HEK293T (cell line): ENCODE data around the gene CPNE4.

Source experiments
- CTCF ChIA-PET: fragments of 350-600 bp; formaldehyde crosslinking; extraction: SDS; loops from one replicate; lab custom pipeline; 2021; ENCODE audit warnings: antibody characterized with exemption, inconsistent platforms; lab: Yijun Ruan, JAX
- POLR2A ChIA-PET: fragments of 350-600 bp; formaldehyde crosslinking; extraction: SDS; loops from one replicate; lab custom pipeline; 2020; ENCODE audit warnings: antibody characterized with exemption, inconsistent platforms; lab: Yijun Ruan, JAX
- DNase-seq: peaks from one replicate; pipeline ENCODE4 v3.0.0; 2012; ENCODE audit warnings: mixed read lengths; ENCODE audit errors: extremely low spot score
- ARNT ChIP-seq: fragments of 450-650 bp; IDR thresholded peaks from 2 replicates; pipeline ENCODE4 v1.6.1; 2017; ENCODE audit warnings: mild to moderate bottlenecking
- BHLHE40 ChIP-seq: fragments of 450-650 bp; IDR thresholded peaks from 2 replicates; pipeline ENCODE4 v1.6.1; 2016; ENCODE audit warnings: mild to moderate bottlenecking, moderate library complexity, borderline replicate concordance
- CTBP1 ChIP-seq: fragments of 450-650 bp; IDR thresholded peaks from 2 replicates; pipeline ENCODE4 v1.6.1; 2016; ENCODE audit warnings: borderline replicate concordance
- ELF4 ChIP-seq: fragments of 450-650 bp; IDR thresholded peaks from 2 replicates; pipeline ENCODE4 v1.6.1; 2017; ENCODE audit warnings: antibody characterized with exemption
- FOXA1 ChIP-seq: fragments of 450-650 bp; IDR thresholded peaks from 2 replicates; pipeline ENCODE4 v1.6.1; 2016; ENCODE audit warnings: mild to moderate bottlenecking
- FOXK2 ChIP-seq: fragments of 450-650 bp; IDR thresholded peaks from 2 replicates; pipeline ENCODE4 v1.6.1; 2016; ENCODE audit warnings: mild to moderate bottlenecking
- FOXM1 ChIP-seq: fragments of 450-650 bp; IDR thresholded peaks from 2 replicates; pipeline ENCODE4 v1.6.1; 2017; ENCODE audit warnings: mild to moderate bottlenecking, borderline replicate concordance
- HDGF ChIP-seq: fragments of 450-650 bp; IDR thresholded peaks from 2 replicates; pipeline ENCODE4 v1.6.1; 2017; ENCODE audit warnings: antibody characterized with exemption, borderline replicate concordance
- L3MBTL2 ChIP-seq: fragments of 450-650 bp; conservative IDR thresholded peaks from 2 replicates; pipeline ENCODE4 v1.6.1; 2016; ENCODE audit warnings: mild to moderate bottlenecking
- LEF1 ChIP-seq: fragments of 450-650 bp; IDR thresholded peaks from 2 replicates; pipeline ENCODE4 v1.6.1; 2017; ENCODE audit warnings: mild to moderate bottlenecking, borderline replicate concordance
- NFRKB ChIP-seq: fragments of 450-650 bp; IDR thresholded peaks from 2 replicates; pipeline ENCODE4 v1.6.1; 2016; ENCODE audit warnings: mild to moderate bottlenecking, moderate library complexity
- SP1 ChIP-seq: fragments of 450-650 bp; IDR thresholded peaks from 2 replicates; pipeline ENCODE4 v1.6.1; 2017
- SUZ12 ChIP-seq: fragments of 450-650 bp; IDR thresholded peaks from 2 replicates; pipeline ENCODE4 v1.6.1; 2016; ENCODE audit warnings: mild to moderate bottlenecking
- TARDBP ChIP-seq: fragments of 450-650 bp; IDR thresholded peaks from 2 replicates; pipeline ENCODE4 v1.6.1; 2016
- ZNF384 ChIP-seq: fragments of 450-650 bp; IDR thresholded peaks from 2 replicates; pipeline ENCODE4 v1.6.1; 2016
- TF ChIP-seq, protein P1 (sequence below): fragments of 450-650 bp; IDR thresholded peaks from 2 replicates; pipeline ENCODE4 v1.6.1; 2016

Gene CPNE4

DNA sequence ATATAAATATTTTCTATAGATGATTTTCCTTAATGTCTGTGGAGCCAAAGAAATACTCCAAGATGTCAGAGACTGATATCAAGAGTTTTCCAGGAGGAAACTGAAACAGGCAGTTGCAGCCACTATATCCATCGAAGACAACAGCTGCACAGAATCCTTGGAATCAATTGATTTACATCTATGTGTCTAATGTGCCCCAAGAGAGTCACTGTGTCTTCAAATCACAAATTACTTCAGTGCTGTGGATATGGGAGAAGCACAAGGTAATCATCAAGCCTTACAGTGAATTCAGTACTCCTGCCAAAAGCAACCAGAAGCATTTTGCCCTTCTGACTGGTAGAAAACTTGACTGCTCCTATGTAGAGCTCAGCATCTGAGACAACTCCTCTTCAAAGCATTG lies 51.1 kb downstream of the CPNE4 start:
- CTCF ChIA-PET = no interaction called here
- DNase-seq = no peak
- POLR2A ChIA-PET = no interaction called here
- TF ChIP-seq LEF1 (no peak), ELF4 (no peak), TARDBP (no peak), SUZ12 (no peak), FOXM1 (no peak), ARNT (no peak), FOXA1 (no peak), SP1 (no peak), HDGF (no peak), FOXK2 (no peak), L3MBTL2 (no peak), BHLHE40 (no peak), NFRKB (no peak), ZNF384 (no peak), CTBP1 (no peak)
- TF ChIP-seq, protein P1, sequence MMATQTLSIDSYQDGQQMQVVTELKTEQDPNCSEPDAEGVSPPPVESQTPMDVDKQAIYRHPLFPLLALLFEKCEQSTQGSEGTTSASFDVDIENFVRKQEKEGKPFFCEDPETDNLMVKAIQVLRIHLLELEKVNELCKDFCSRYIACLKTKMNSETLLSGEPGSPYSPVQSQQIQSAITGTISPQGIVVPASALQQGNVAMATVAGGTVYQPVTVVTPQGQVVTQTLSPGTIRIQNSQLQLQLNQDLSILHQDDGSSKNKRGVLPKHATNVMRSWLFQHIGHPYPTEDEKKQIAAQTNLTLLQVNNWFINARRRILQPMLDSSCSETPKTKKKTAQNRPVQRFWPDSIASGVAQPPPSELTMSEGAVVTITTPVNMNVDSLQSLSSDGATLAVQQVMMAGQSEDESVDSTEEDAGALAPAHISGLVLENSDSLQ = no peak

DNA sequence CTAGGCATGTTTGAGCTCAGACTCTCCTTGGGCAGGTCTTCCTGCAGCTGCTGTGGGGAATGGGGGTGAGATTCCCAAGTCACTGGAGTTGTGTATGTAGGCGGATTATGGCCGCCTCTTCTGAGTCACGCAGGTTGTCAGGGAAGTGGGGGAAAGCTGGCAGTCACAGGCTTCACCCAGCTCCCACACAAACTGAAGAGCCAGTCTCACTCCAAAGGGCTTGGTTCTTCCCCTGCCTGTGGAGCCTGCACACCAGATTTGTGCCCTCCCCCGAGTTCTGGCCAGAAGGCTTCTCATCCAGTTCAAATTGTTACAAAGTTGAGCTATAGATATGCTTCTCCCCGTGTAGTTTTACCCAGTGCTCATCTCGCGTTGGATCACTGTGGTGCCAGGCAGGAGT lies 53.5 kb downstream of the CPNE4 start:
- TF ChIP-seq BHLHE40 = no peak
- TF ChIP-seq SUZ12 = no peak
- no peak for TF ChIP-seq FOXK2
- TF ChIP-seq FOXA1 = no peak
- no peak for TF ChIP-seq FOXM1
- TF ChIP-seq LEF1 = no peak
- TF ChIP-seq CTBP1 = no peak
- no peak for TF ChIP-seq ELF4
- no peak for TF ChIP-seq L3MBTL2
- TF ChIP-seq ARNT = no peak
- no peak for TF ChIP-seq HDGF
- no peak for TF ChIP-seq TARDBP
- CTCF ChIA-PET = interaction anchor here (1.0 kb wide), 1 partner anchor 25 kb away, joined by 3 read pairs; no protein-coding TSS in a partner anchor
- DNase-seq = no peak
- POLR2A ChIA-PET = no interaction called here

DNA sequence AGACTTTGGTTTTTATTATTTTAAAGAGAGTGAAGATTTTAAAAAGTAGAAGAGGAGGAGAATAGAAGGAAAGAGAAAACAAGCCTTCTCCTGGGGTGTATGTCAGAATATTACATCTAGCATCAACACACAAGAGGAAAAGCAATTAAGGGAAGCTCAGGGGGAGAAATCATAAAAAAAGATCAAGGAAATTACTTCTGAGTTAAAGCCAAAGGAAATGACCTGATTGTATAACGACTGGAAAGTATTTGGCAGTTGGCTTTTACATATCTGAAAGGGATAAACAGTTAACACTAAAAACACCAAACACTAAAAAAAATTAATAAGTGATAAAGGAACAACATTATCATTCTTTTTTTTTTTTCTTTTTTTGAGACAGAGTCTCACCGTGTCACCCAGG lies 58.4 kb downstream of the CPNE4 start:
- no peak for DNase-seq
- TF ChIP-seq ELF4 (no peak), FOXM1 (no peak), HDGF (no peak), NFRKB (no peak), BHLHE40 (no peak), TARDBP (no peak), ARNT (no peak), FOXK2 (no peak), L3MBTL2 (no peak), SUZ12 (no peak), SP1 (no peak), ZNF384 (no peak), FOXA1 (no peak)
- TF ChIP-seq, protein P1 = no peak
- POLR2A ChIA-PET = no interaction called here
- CTCF ChIA-PET = no interaction called here

DNA sequence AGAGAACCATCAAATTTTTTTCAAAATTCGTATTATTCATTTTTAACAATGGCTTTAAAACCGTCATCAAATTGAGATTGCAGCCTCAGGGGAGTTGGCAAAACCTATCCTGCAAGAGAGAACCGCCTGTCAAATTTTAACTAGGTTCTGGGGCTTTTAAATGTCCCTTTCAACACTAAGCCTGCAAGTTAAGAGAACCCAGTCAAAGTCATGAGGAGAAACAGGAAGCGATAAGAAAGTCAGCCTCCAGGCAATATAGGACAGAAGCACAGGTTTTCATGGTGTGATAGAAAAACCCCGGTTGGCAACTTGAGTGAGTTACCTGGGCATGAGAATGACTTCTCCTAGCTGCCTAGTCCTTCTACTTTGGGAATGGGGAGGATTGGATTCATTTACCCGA lies 59.8 kb downstream of the CPNE4 start:
- TF ChIP-seq TARDBP (no peak), ZNF384 (no peak), NFRKB (no peak), FOXA1 (no peak), FOXK2 (no peak), ELF4 (no peak), ARNT (no peak), SUZ12 (no peak), SP1 (no peak), FOXM1 (no peak), HDGF (no peak), L3MBTL2 (no peak), BHLHE40 (no peak), LEF1 (no peak), CTBP1 (no peak)
- TF ChIP-seq, protein P1 = no peak

DNA sequence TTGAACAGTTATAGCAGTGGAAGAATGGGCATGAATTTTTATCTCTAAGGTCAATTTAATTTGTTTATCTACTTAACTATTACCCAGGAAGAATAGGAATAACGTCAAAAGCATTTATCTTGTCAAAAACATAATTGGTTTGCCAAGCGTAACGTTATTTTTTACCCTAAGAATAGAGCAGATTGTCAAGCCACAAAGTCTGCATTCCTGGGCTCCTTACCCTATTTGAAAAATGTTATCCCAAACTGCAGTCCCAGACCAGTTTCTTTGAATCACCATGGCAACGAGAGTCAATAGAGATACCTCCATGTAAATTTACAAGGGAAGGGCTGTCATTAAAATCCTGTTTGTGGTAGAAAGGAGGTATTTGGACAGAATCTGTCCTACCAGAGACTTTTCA lies 61.1 kb downstream of the CPNE4 start:
- TF ChIP-seq CTBP1 (no peak), BHLHE40 (no peak), L3MBTL2 (no peak), TARDBP (no peak), ELF4 (no peak), FOXA1 (no peak), FOXK2 (no peak), SUZ12 (no peak), NFRKB (no peak), ARNT (no peak), HDGF (no peak), ZNF384 (no peak), LEF1 (no peak), FOXM1 (no peak), SP1 (no peak)
- TF ChIP-seq, protein P1 = no peak
- CTCF ChIA-PET = no interaction called here
- POLR2A ChIA-PET = no interaction called here
- no peak for DNase-seq

More for the DNA sequence above, 59.8 kb downstream of the CPNE4 start:
- DNase-seq = no peak
- CTCF ChIA-PET = no interaction called here
- POLR2A ChIA-PET = no interaction called here

DNA sequence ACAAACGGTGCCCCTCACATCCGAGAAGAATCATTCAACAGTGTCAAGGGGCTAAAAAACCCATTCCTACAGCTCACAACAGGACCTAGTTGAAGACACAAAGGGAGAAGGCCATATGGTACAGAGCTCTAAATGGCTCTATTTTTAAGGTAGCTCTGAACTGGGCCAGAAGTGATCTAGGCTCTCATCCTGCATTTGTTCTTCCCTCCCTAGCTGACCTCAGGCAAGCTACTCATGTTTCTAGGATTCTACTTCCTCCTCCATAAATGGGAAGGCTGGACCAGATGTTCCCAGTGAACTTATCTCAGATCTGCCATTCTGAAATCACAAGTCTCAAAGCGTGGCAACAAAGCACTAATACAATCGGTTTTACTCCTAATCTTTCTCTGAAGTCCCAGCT lies 62.3 kb downstream of the CPNE4 start:
- ChIA-PET CTCF (no interaction called here), POLR2A (no interaction called here)
- TF ChIP-seq SP1 = no peak
- no peak for TF ChIP-seq FOXA1
- TF ChIP-seq SUZ12 = no peak
- TF ChIP-seq ELF4 = no peak
- no peak for TF ChIP-seq LEF1
- no peak for TF ChIP-seq TARDBP
- no peak for DNase-seq
